ENCODE results near the gene STAC2. TPM values are rescaled to one million over a fixed set of nuclear protein-coding genes. Genes with fewer than 3 reads are reported as not detected.

The STAC2 gene
- total RNA-seq, 2 experiments from 2014 or later = 0.03 TPM; not detected in 1

DNA sequence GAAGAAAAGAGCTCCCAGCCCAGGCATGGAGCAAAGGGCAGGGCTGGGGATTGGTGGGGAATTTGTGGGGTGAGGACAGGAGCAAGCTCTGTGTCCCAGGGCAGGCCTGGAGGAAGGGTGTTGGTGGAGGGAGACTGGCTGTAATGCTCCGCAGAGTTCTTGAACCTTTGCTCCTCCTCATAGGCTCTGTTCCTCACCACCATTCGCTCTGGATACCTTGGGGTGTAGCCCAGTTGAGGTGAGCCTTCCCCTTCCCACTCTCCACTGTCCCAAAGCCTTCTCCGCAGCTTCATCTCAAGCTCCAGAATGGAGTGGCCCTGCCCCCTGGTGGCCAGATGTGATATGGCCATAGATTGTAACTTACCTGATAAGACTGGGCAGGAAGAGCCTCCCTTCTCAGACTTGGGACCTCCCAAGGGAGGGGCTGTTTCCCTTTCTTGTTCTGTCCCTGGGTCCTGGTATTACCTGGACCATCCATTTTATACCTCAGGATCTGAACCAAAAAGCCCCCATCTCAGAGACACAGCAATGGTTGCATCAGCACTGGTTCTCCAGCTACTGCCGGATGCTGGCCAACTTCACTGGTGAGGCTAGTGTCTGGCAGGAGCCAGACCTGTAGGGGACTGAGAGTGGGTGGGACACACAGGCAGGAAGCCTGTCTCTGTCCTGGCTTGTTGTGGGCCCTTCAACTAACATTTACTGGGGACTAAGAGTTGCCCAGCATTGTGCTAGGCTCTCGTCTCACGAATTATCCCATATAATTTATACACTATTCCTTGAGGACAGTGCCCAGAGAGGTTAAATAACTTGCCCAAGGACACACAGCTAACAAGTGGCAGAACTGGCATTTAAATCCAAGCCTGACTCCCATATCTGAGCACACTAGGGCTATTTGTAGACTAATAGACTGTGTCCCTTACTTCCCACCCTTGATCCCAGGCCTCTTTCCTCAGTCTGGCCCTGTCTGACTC, 19.1 kb upstream of the STAC2 start:
- intact Hi-C loops (cut with micrococcal nuclease; ENCODE audit: unreplicated experiment) = loop anchor here (1.0 kb wide), 4 partner anchors 10 to 262 kb away; no protein-coding TSS in a partner anchor
- ChIA-PET CTCF (ENCODE audit: unreplicated experiment) (interaction anchor here (0.7 to 4.3 kb wide), 6 partner anchors 9 to 263 kb away, joined by 3 to 33 read pairs (median 8); partner anchors contain the start of gene RPL19), POLR2A (interaction anchor here (0.5 to 2.0 kb wide), 5 partner anchors 37 to 1379 kb away, joined by 3 to 18 read pairs (median 3); partner anchors contain the start of gene RPL19)
- Histone ChIP-seq H3K4me1 (ENCODE audit: insufficient read depth, low read length, poor library complexity, severe bottlenecking) (peaks cover 53% of the 10 kb centered on the region), H3K36me3 (ENCODE audit: insufficient read depth, low read length) (no peaks in the 10 kb centered on the region), H3K9me3 (ENCODE audit: low read length) (no peaks in the 10 kb centered on the region), H3K79me2 (ENCODE audit: insufficient read depth, low read depth, low read length) (no peaks in the 10 kb centered on the region), H3K27ac (ENCODE audit: low read depth, low read length, poor library complexity, severe bottlenecking) (peak overlapping the region; percentile 59), H4K20me1 (ENCODE audit: insufficient read depth, low read length) (no peaks in the 10 kb centered on the region), H2AFZ (ENCODE audit: low read length) (peak overlapping the region; percentile 51; the same call in 1 of the 2 replicates), H3K4me2 (ENCODE audit: low read length) (peak overlapping the region; percentile 70), H3K4me3 (ENCODE audit: low read depth, low read length, poor library complexity, severe bottlenecking) (peak overlapping the region; percentile 23), H3K9me2 (ENCODE audit: insufficient read depth, low read length) (no peaks in the 10 kb centered on the region)
- DNase-seq (ENCODE audit: low spot score) = peak; percentile 90
- no peak for TF ChIP-seq EZH2phosphoT487 (IDR thresholded peaks at IDR 0.05; ENCODE audit: borderline replicate concordance, low read depth, low read length)
- TF ChIP-seq, protein P1, sequence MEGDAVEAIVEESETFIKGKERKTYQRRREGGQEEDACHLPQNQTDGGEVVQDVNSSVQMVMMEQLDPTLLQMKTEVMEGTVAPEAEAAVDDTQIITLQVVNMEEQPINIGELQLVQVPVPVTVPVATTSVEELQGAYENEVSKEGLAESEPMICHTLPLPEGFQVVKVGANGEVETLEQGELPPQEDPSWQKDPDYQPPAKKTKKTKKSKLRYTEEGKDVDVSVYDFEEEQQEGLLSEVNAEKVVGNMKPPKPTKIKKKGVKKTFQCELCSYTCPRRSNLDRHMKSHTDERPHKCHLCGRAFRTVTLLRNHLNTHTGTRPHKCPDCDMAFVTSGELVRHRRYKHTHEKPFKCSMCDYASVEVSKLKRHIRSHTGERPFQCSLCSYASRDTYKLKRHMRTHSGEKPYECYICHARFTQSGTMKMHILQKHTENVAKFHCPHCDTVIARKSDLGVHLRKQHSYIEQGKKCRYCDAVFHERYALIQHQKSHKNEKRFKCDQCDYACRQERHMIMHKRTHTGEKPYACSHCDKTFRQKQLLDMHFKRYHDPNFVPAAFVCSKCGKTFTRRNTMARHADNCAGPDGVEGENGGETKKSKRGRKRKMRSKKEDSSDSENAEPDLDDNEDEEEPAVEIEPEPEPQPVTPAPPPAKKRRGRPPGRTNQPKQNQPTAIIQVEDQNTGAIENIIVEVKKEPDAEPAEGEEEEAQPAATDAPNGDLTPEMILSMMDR (conservative IDR thresholded peaks at IDR 0.05; ENCODE audit: low read length) = peak; percentile 97
- BruUV-seq (replicated peaks) = no TSS peak

DNA sequence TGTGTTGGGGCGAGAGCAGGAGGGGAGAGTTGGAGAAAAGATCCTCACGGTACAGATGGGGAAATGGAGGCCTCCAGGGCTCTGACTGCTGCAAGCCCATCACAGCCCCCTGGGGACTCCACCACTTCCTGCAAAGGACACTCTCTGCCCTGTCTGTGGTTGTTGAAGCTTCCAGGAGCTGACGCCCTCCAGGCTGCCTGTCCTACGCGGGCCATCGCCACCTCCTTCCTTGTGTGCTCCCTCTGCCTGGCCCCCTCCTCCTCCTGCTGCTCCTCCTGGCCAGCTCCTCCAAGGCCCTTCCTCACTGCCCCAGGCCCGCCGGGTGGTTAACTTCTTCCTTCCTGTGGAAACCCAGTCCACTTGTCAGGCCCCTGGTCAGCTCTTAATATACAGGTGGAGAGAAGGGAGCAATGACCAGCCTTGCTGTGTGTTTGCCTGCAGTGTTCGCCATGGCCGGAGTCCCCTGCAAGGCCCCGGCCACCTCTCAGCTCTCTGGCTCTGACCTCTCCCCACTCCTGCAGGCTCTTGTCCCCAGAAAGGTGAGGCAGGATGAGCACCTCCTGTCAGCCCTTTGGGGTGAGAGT, 18.4 kb upstream of the STAC2 start:
- intact Hi-C loops (cut with micrococcal nuclease; ENCODE audit: unreplicated experiment) = loop anchor here (1.0 kb wide), 4 partner anchors 9 to 261 kb away; no protein-coding TSS in a partner anchor
- no TSS peak for BruUV-seq (replicated peaks)
- peak overlapping the region; percentile 70 for H3K4me2 ChIP-seq (ENCODE audit: low read length)
- no peaks in the 10 kb centered on the region for H3K36me3 ChIP-seq (ENCODE audit: insufficient read depth, low read length)
- TF ChIP-seq, protein P1 (conservative IDR thresholded peaks at IDR 0.05; ENCODE audit: low read length) = no peak
- no peak for TF ChIP-seq EZH2phosphoT487 (IDR thresholded peaks at IDR 0.05; ENCODE audit: borderline replicate concordance, low read depth, low read length)
- CTCF ChIA-PET (ENCODE audit: unreplicated experiment) = interaction anchor here (0.6 to 4.3 kb wide), 9 partner anchors 8 to 1262 kb away, joined by 3 to 33 read pairs (median 4); partner anchors contain the start of gene RPL19
- H3K9me2 ChIP-seq (ENCODE audit: insufficient read depth, low read length) = no peaks in the 10 kb centered on the region
- H3K4me3 ChIP-seq (ENCODE audit: low read depth, low read length, poor library complexity, severe bottlenecking) = peak overlapping the region; percentile 23
- no peaks in the 10 kb centered on the region for H3K79me2 ChIP-seq (ENCODE audit: insufficient read depth, low read depth, low read length)
- peaks cover 60% of the 10 kb centered on the region for H3K4me1 ChIP-seq (ENCODE audit: insufficient read depth, low read length, poor library complexity, severe bottlenecking)
- H3K9me3 ChIP-seq (ENCODE audit: low read length) = no peaks in the 10 kb centered on the region
- POLR2A ChIA-PET = interaction anchor here (0.5 to 2.0 kb wide), 5 partner anchors 36 to 141 kb away, joined by 3 to 18 read pairs (median 3); partner anchors contain the start of gene RPL19
- H3K27ac ChIP-seq (ENCODE audit: low read depth, low read length, poor library complexity, severe bottlenecking) = peak overlapping the region; percentile 59
- DNase-seq (ENCODE audit: low spot score) = peak; percentile 87
- no peaks in the 10 kb centered on the region for H4K20me1 ChIP-seq (ENCODE audit: insufficient read depth, low read length)
- H2AFZ ChIP-seq (ENCODE audit: low read length) = peak overlapping the region; percentile 51; the same call in 1 of the 2 replicates

All from OCI-LY7 (cell line).